ENCODE results near the gene HSPB8.
A peak's percentile ranks its signal among the peaks of the same experiment; 100 is the strongest.

The HSPB8 gene

GRCh38 chr12:119177056-119177325 is 1.7 kb upstream of the HSPB8 start:
- no peak for DNase-seq (ENCODE audit: low read depth)
- TF ChIP-seq CTCF (IDR thresholded peaks at IDR 0.05; ENCODE audit: control insufficient read depth, insufficient read depth, low read depth, low read length, missing control alignments) = no peak

GRCh38 chr12:119177724-119178380 is 879 bp upstream of the HSPB8 start:
- H3K4me3 ChIP-seq (ENCODE audit: control insufficient read depth, low read depth, low read length) = no peak overlapping the region
- no peak for TF ChIP-seq CTCF (IDR thresholded peaks at IDR 0.05; ENCODE audit: control insufficient read depth, insufficient read depth, low read depth, low read length, missing control alignments)
- DNase-seq (ENCODE audit: low read depth) = no peak

More at GRCh38 chr12:119177056-119177325, 1.7 kb upstream of the HSPB8 start:
- no peak overlapping the region for H3K4me3 ChIP-seq (ENCODE audit: control insufficient read depth, low read depth, low read length)

GRCh38 chr12:119179335-119180021 is 747 bp downstream of the HSPB8 start:
- no peak for DNase-seq (ENCODE audit: low read depth)
- peak overlapping the region; percentile 16 for H3K4me3 ChIP-seq (ENCODE audit: control insufficient read depth, low read depth, low read length)
- no peak for TF ChIP-seq CTCF (IDR thresholded peaks at IDR 0.05; ENCODE audit: control insufficient read depth, insufficient read depth, low read depth, low read length, missing control alignments)

GRCh38 chr12:119180380-119181040 is 1.8 kb downstream of the HSPB8 start:
- no peak for TF ChIP-seq CTCF (IDR thresholded peaks at IDR 0.05; ENCODE audit: control insufficient read depth, insufficient read depth, low read depth, low read length, missing control alignments)
- DNase-seq (ENCODE audit: low read depth) = no peak
- H3K4me3 ChIP-seq (ENCODE audit: control insufficient read depth, low read depth, low read length) = no peak overlapping the region

GRCh38 chr12:119181202-119181601 is 2.5 kb downstream of the HSPB8 start:
- no peak for TF ChIP-seq CTCF (IDR thresholded peaks at IDR 0.05; ENCODE audit: control insufficient read depth, insufficient read depth, low read depth, low read length, missing control alignments)
- DNase-seq (ENCODE audit: low read depth) = no peak
- H3K4me3 ChIP-seq (ENCODE audit: control insufficient read depth, low read depth, low read length) = no peak overlapping the region

GRCh38 chr12:119181944-119182343 is 3.2 kb downstream of the HSPB8 start:
- DNase-seq (ENCODE audit: low read depth) = no peak
- H3K4me3 ChIP-seq (ENCODE audit: control insufficient read depth, low read depth, low read length) = no peak overlapping the region
- TF ChIP-seq CTCF (IDR thresholded peaks at IDR 0.05; ENCODE audit: control insufficient read depth, insufficient read depth, low read depth, low read length, missing control alignments) = no peak
